RWPE1 (cell line): ENCODE measurements around the gene CPLX3.
A peak's percentile ranks its signal among the peaks of the same experiment; 100 is the strongest.

Source experiments
- CTCF ChIA-PET: fragments of 350-600 bp; sonication (Branson Sonifier 250); formaldehyde crosslinking; extraction: SDS; loops from one replicate; lab custom pipeline; 2021; lab: Yijun Ruan, JAX
- POLR2A ChIA-PET: fragments of 400-600 bp; formaldehyde crosslinking; extraction: SDS; loops from one replicate; lab custom pipeline; 2020; ENCODE audit warnings: antibody characterized with exemption; ENCODE audit not compliant: low non-redundant PET; lab: Yijun Ruan, JAX
- DNase-seq: peaks from one replicate; pipeline ENCODE4 v3.0.0; 2012; ENCODE audit warnings: low spot score
- H3K27ac ChIP-seq: fragments of 450-650 bp; 2 replicates; pipeline ENCODE4 v1.5.1; 2017
- CTCF ChIP-seq: fragments of 450-650 bp; conservative IDR thresholded peaks from 2 replicates; pipeline ENCODE4 v1.5.1; 2017; ENCODE audit warnings: low read depth, mild to moderate bottlenecking

CPLX3 gene

GRCh38 chr15:74826364-74826819 is at the start of gene CPLX3:
CPLX3 (plus strand) TSS chr15:74826627; CDS start chr15:74826704, 77 bp downstream.
- H3K27ac ChIP-seq, result no peak within 1 kb of the TSS
- no peak for TF ChIP-seq CTCF
- peak; percentile 60 for DNase-seq
- POLR2A ChIA-PET, result interaction anchor here (0.8 kb wide), 1 partner anchor 9 kb away, joined by 3 read pairs; no protein-coding TSS in a partner anchor
- CTCF ChIA-PET, result interaction anchor here (0.9 to 2.8 kb wide), 4 partner anchors 16 to 75 kb away, joined by 3 to 16 read pairs (median 6); partner anchors contain the start of gene ULK3

- no peak for DNase-seq
- TF ChIP-seq CTCF, result no peak
- peak overlapping the region; percentile 13 for H3K27ac ChIP-seq
- CTCF ChIA-PET, result interaction anchor here (0.6 to 2.3 kb wide), 5 partner anchors 8 to 212 kb away, joined by 4 to 10 read pairs (median 5); no protein-coding TSS in a partner anchor
- POLR2A ChIA-PET, result no interaction called here
These were observed 49.3 kb upstream of the CPLX3 start for GRCh38 chr15:74776821-74777768.

GRCh38 chr15:74777769-74778598 is 48.4 kb upstream of the CPLX3 start:
- peak overlapping the region; percentile 13 for H3K27ac ChIP-seq
- ChIA-PET POLR2A (no interaction called here), CTCF (interaction anchor here (0.6 to 2.3 kb wide), 5 partner anchors 9 to 340 kb away, joined by 4 to 10 read pairs (median 5); no protein-coding TSS in a partner anchor)
- DNase-seq, result no peak
- no peak for TF ChIP-seq CTCF

GRCh38 chr15:74778599-74778970 is 47.8 kb upstream of the CPLX3 start:
- H3K27ac ChIP-seq, result no peak overlapping the region
- no peak for DNase-seq
- TF ChIP-seq CTCF, result no peak

GRCh38 chr15:74779162-74779648 is 47.2 kb upstream of the CPLX3 start:
- H3K27ac ChIP-seq, result no peak overlapping the region
- POLR2A ChIA-PET, result no interaction called here
- no peak for DNase-seq
- CTCF ChIA-PET, result interaction anchor here (0.7 to 2.3 kb wide), 4 partner anchors 11 to 244 kb away, joined by 3 to 10 read pairs (median 6); no protein-coding TSS in a partner anchor
- no peak for TF ChIP-seq CTCF

More at GRCh38 chr15:74778599-74778970, 47.8 kb upstream of the CPLX3 start:
- POLR2A ChIA-PET, result no interaction called here
- CTCF ChIA-PET, result interaction anchor here (0.7 to 2.3 kb wide), 5 partner anchors 10 to 244 kb away, joined by 3 to 10 read pairs (median 7); no protein-coding TSS in a partner anchor
